ENCODE data around the gene GSAP.

The GSAP gene

DNA sequence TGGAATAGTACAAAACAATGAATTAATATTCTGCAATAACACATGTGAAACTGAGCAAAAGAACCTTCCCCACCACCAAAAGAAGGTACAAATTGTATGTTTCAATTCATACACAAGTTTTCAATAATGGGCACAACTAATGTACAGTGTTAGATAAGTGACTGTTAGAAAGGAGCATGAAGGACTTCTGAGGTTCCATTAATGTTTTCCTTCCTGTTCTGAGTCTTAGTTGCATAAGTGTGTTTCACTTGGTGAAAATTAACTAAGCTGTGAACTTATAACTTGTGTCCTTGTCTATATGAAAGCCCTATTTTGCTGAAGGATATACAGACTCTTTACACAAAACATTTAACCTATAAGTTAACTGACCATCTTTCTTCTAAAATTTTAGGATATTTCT lies 8.2 kb downstream of the GSAP start:
- DNase-seq (ENCODE audit: low spot score) = no peak

DNA sequence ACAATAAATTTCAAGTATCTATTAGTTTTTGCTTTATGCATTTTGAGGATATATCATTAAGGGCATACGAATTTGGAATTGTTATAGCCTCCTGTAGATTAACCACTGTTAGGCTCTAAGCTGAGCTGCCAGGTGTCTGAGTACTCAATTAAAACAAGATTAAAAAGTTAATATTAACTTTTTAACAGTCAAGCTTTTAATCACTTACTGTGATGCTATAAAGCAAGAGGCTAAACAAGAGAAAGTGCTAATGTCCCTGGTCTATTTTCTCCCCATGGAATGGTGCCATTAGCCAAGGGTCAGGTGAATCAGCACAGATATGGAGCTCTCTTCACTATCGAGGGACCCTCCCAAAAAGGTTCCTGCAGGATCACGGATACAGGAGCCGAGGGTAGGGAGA lies 9.7 kb downstream of the GSAP start:
- no peak for DNase-seq (ENCODE audit: low spot score)

DNA sequence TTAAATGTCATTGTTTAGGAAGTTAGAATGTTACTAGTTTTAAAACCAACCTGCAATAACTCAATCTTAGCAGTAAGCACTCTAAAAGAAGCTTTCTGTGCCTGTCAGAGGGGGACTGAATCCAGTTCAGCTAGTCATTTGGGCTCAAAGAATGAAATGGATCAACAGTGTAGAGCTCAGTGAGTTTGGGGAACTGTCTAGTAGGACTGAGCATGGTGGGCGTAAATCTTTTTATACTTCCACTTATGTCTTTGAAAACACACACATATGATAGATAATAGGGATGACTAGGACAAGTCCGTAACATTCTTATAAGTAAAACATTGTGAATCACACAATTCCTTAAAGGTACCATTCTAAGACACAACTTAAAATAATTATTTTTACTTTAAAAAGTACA lies 11.5 kb downstream of the GSAP start:
- DNase-seq (ENCODE audit: low spot score) = no peak

DNA sequence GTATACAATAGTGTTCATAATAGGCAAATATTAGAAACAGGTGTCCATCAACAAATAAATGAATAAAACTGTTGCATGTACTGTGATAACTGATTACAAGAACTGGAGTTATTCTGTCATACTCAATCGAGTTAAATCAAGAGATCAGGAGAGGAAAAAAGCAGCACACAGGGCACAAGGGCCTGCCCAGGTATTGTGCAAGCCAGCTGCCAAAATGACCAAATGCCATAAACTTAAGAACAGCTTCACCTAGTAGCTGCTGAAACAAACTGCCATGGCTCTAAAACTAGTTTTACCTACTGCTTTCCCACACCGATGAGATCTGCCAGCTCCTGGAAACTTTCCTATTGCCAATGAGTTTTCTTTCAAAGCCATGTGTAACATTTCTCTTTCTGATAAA lies 12.2 kb downstream of the GSAP start:
- DNase-seq (ENCODE audit: low spot score) = no peak

DNA sequence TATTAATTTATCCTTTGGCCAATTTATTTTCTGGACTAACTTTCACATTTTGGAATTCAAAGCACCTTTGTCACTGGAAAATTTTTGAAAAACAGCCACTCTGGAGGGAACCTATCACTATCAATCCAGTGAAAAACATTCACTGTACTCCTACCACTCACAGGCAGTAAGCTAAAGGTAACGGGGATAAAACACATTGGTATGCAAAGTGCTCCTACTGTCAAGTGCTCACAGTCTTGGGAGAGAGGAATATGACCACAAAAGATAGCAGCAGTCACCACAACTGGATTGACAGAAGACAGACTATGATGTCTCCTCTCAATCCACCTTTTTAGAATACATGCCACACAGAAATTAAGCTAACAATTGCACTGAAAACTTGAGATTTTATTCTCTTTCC lies 13.3 kb downstream of the GSAP start:
- DNase-seq (ENCODE audit: low spot score) = no peak

DNA sequence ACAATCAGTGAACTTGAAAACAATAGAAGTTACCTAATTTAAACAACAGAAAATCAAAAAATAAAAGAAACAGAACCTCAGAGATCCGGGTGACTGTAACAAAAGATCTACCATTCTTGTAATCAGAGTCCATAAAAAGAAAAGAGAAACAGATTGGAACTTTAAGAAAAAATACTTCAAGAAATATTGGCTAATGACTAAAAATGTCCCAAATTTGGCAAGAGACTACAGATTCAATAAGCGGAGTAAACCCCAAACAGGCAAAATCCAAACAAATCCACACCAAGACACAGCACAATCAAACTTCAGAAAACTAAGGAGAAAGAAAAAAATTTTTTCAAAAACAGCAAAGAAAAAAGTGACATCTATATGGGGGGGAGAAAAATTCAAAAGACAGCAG lies 15.1 kb downstream of the GSAP start:
- no peak for DNase-seq (ENCODE audit: low spot score)

DNA sequence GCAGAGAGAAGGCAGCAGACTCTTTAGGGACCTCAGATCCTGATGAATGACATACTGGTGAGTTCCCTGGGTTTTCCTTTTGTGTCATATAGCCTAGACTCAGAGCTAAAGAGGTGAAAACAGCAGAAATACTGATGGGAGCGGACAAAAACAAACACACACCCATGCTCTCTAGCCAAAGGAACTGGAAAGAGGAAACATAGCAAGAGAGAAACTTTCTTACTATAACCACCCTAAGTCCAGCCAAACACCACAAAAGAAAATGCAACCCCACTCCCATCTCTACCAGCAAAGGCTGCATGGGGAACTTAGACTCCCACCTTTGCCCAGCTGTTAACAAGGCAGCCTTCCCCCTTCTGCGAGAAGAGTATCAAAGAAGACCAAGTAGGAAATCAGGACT lies 16.3 kb downstream of the GSAP start:
- no peak for DNase-seq (ENCODE audit: low spot score)

DNA sequence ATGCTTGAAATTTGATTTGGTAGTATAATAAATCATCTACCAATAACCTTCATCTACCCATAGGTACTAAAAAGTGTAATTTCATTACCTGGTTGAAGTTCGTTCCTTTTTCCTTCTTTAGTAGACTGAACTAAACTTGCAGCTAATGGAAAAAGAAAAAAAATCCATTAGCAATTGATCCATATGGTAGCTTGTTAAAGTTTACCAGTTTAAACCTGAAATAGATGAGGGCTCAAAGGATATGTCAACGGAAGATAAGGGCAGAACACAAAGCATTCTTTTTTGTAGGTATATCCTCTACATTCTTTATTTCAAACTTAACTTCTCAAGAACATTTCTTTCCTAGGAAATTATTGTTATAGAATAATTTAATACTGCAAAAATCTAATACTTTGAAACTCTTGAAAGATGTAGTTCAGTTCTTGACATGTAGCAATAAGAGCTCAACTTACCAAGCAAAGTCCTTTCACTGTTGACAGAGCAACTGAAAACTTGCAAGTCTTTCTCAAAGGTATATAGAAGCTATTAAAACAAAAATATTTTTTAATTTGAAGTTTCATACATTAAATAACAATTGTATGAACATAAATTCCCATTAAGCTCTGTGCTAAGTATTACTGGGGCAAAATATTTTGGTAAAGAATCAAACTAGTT lies 19.1 kb downstream of the GSAP start:
- no peak for DNase-seq (ENCODE audit: low spot score)

DNA sequence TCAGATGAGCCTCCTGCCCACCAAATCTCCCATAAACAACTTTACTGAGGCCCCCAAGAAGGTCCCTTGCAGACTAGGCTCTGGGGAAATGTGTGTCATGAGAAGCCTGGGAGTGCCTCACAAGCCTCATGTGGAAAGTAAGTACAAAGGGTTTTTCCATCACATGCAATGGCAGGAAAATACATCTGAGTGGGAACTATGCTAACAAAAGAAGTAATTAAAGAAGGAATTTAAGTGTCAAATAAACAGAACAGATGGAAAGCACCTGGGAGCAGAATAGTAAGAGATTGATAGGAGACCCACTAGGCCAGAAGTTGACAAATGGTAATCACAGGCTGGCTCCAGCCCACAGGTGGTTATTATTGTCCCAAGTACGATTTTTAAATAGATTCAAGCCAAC lies 20.5 kb downstream of the GSAP start:
- no peak for DNase-seq (ENCODE audit: low spot score)

DNA sequence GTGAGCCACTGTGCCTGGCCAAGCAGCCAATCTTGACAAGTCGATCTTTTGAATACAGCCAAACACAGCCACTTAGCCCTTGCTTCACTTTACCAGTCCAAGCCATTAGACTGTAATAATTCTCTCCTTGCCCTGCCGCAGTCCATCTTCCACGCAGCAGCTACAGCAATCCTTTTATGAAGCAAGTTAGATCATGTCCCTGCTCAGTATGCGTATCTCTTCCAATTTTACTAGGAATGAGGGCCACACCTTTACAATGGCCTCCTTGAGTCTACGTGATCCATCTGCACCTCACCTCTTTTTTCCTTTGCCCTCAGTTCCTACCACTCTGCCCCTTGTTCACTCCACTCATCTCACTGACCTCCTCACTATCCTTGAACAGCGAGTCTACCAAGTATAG lies 22.2 kb downstream of the GSAP start:
- DNase-seq (ENCODE audit: low spot score) = no peak

DNA sequence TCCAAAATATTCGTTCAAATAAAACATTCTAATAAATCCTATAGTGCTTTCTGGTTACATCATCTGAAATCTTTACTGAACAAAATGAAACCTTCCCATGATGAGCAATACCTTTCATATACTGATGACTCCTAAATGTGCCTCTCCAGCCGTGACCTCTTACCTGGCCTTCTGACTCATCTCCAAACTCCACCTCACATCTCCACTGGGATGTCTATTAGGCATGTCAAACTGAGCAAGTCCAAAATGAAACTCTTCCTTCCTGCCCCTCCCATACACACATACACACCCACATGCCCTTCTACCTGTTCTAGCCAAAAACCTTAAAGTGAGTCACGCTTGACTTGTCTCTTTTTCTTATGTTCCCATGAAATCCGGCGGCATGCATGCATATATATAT lies 22.9 kb downstream of the GSAP start:
- peak; percentile 69 for DNase-seq (ENCODE audit: low spot score)

DNA sequence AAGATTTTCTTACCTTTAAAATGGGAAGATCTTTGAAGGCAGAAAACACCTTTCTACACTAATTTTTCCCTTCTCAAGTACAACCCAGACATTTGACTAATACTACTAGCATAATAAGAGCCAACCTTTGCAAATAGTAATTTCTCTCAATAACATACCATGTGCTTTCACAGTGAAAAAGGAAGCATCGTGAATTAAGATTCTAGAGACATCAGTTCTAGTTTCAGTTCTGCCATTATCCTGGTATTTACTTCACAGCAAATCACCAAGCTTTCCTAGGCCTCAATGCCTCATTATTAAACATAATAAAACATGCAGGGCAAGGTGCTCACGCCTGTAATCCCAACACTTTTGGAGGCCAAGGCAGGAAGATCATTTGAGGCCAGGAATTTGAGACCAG lies 24.9 kb downstream of the GSAP start:
- DNase-seq (ENCODE audit: low spot score) = no peak

DNA sequence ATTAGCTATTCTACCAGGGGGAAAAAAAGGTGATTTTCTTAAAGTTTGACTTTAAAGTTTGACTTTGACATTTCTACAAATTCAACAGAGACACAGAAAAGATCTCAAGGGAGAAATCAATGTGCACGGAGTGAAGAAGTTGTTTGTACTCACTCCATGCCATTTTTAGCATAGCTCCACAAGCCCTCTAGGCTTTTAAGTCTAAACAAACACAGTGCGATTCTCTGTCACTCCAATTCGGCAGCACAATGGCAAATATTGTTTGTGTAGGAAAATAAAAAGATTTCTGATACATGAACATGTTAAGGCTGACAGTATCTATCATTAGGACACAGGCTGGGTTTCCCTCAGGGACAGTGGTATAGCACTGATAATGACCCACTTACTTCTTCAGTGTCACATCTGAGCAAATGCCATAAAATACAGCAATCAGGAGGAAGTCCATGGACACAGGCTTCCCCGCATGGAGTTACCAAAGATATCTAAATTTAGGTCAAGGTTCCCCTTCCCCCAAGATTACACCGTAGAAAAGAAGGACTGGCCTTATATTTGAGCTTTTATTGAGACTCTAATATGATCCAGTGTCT lies 28.0 kb downstream of the GSAP start:
- no peak for DNase-seq (ENCODE audit: low spot score)

DNA sequence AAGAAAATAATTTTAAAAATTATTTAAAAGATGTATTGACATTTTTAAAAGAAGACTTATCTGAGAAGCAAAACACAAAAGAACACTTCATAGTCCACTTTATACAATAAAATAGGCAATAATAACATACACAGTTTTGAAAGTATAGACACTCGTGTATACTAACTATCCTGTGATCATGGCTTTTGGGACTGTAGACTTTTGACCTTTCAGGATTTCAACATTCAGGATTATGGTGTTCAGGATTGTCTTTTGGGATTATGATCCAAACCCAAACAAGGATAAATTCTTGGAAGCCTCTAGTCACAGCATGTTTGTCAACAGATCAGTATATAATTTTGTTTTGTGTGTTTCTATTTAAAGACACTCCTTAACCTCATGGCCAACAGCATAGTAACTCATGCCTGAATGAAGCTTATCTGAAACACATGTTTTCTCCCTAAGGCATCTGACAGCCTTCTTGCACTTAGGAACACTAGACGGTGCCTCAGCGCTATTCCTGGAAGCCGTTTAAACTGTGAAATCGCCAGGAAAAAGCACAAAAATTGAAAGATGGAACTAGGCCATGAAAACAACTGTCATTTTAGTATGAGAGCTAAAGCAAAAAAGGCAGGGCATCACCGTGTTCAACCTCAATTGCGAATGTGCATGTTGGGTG lies 29.9 kb downstream of the GSAP start:
- DNase-seq (ENCODE audit: low spot score) = no peak

DNA sequence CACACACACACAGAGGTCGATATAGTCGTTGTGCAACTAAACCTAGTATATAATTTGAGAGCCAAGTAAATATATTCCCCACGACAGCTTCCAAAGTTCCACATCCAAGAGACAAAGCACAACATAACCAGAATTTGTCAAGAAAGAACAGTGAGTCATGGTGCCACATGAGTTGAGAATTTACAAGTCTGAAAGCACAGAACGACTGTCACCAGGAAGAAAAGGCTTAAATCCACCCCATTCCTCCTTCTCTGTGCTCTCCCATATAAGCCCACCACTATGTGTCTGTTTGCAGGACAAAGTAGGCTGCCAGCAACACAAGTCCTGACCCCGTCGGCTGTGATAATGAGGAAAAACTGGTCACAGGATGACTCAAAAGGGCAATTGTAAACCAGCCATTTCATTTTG lies 32.8 kb downstream of the GSAP start:
- DNase-seq (ENCODE audit: low spot score) = no peak

DNA sequence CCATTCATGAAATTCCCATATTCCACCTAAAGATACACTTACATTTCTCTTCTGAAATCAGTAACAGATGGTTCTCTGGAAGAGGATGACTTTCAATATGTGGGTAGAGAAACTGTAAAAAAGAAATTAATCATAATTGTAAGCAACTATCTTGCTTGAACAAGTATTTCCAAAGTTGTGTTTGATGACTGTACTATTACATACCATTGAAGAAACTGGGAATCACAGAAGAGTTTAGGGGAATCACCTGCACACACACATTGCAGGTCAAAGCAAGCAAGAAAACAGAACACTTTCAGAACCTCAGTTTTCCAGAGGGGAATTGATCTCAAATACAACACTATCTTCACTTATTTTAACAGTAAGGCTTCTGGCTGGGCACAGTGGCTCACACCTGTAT lies 33.6 kb downstream of the GSAP start:
- no peak for DNase-seq (ENCODE audit: low spot score)

DNA sequence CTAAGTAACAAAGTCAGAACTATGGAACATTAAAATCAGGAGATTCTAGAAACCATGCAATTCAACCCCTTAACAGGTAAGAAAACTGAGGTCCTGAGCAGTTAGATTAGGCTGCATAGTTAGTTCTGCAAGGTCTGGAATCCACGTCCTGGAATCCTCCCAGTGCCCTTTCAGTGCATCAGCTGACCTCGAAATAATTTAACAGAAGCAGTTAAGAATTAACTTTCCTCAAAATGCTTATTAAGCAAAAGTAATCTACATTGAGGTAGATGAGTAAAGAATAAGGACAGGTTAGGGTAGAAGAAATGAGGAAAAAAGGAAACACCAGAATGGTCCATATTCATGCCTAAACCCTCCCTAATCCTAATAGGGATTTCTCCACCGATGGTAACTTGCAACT lies 37.6 kb downstream of the GSAP start:
- no peak for DNase-seq (ENCODE audit: low spot score)

DNA sequence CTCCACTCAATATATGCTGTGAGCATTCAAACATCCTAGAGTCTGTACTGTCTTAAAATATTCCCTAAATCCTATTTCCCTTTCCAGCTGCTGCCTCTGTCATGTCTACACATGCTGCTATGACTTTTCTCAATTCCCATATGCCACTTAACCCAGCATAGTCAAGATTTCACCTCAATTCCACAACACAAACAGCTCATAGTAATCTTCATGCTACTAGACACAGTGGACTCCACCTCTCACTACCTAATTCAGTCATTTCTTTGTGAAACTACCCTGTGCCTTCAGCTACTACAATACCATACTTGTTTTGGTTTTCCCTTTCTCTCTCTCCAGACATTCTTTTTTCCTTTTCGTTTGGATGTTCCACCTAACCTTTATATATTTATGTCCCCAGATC lies 45.5 kb downstream of the GSAP start:
- no peak for DNase-seq (ENCODE audit: low spot score)

DNA sequence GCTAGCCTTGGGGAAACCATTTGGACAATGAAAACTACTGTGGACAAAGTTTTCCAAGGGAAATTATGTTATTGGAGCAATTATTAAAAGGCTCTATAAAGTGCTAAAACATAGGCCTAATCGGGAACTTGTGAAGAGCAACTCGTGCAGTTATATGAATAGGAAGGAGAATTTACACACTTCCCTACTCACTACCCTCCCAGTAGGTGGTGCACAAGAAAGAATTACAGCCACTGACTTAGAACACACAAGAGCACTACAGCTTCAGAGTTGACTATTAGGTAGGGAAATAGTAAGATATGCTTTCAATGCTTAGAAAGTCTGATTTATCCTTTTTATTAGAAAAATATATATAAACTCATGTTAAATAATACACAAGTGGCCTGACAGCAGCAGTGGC lies 47.2 kb downstream of the GSAP start:
- DNase-seq (ENCODE audit: low spot score) = no peak

DNA sequence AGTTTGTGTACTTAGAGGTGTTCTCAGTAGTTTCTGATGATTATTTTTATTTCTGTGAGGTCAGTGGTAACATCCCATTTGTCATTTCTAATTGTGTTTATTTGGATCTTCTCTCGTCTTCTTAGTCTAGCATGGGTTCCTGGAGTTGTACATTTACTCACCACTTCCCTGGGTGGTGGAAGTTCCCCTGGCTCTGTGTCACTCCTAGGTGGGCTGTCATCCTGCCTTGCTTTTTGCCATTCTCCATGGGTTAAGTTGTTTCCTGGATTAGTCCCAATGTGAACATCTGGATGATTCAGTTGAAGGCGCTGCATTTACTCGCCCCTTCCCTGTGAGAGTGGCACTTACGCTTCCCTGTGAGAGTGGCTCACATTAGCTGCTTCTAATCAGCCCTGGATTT lies 48.2 kb downstream of the GSAP start:
- DNase-seq (ENCODE audit: low spot score) = no peak

DNA sequence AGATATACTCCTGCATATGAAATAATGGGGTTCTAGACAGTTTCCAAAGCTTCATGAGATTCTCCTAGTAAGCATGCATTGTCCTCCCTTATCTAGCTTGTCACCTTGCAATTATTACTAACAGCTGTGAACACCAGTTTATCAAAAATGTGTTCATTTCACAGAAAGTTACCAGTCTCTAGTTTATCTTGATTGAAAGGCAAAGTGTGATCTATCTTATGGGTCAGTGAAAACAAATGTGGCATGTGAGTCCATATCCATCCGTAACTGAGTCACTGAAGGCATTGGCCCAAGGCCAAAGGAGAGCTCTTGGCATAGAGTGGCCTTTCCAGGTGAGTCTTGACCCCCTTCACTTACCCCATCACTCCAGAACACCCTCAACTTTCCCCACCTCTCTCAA lies 53.2 kb downstream of the GSAP start:
- DNase-seq (ENCODE audit: low spot score) = no peak

DNA sequence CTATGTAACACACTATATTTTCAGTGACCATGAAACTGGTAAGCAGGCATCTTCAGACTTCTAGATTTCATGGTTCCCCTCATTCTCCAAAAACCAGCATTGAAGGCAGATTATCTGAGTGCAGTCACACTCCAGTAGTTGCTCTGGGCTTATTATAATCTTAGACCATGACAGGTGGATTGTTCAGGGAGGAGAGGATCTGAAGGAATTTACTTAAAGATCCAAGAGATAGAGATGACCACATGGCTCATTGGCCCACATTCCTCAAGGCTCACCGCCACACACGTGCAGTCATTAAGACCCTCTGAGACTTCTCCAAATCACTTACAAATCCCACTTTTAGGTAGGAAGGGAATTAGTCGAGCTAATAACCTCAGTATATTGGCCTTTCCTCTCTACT lies 55.2 kb downstream of the GSAP start:
- no peak for DNase-seq (ENCODE audit: low spot score)

DNA sequence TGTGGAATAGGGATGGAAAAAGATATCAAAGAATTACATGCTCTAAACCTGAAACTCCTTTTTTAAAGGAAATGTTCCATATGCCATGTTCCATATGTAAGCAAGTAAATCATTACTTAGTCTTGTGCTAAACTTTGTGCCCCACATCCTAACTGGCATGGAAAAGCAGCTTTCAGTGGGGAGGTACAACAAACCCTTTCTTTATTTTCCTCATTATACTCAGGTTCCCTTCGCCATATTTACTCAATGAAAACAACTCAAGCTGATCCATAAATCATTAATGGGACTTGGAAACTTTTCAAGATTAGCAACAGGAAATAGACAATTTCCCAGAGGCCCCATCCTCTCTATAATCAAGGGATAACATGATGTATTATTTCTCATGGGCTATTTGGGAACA lies 56.0 kb downstream of the GSAP start:
- no peak for DNase-seq (ENCODE audit: low spot score)

DNA sequence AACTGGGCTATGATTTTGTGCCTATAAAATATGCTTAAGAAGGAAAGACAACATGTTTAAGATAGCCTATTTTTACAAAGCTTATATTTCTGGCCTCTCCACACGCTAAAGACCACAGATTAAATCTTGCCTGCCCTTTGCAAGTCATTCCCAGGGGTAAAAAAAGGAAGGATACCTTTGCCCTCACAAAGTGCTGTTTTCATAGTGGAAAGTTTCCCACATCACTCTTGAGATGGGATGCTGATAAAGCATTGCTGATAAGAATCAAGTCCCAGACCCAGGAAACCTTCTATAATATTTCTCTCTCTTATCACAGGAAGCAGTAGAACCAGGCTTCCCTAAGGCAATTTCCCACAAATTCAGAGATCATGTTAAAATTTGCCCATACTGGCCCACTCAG lies 56.5 kb downstream of the GSAP start:
- no peak for DNase-seq (ENCODE audit: low spot score)
